Measurements from ENCODE around the gene SEC22C.

The SEC22C gene

DNA sequence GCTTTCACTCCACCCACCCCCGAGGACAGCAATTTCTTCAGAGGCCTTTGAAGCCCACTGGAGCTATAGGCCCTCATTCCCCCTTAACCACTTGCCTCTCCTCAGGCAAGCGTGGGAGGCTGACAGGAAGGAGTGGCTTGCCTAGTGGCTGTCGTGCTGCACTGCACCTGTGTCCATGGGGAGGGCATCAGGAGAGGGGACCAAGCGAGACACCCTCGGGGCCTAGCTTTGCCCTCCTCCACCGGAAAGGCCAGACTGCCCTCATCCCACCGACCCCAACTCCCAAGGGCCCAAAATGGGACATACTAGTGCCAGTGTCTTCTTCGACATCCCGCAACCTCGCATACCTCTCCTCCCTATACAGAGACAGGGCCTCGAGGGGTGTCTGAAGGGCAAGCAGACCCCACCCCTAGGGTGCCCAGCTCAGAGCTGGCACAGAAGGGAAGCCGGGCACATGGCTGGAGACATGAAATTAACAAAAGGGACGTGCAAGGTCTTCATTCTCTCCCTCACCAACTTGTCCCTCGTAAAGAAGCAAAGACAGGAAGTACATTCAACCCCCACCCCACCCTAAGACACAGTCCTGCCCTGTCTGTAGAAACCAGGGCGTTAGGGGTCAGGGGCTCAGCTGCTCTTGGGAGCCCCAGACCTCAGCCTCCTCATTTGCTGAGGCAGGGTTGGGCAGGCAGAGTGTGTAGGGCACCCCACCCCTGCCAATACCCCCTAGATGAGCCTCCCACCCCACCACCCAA is 55.0 kb downstream of the SEC22C start:
- Histone ChIP-seq H3K4me2 (ENCODE audit: low read length) (no peak overlapping the region), H3K27me3 (ENCODE audit: control insufficient read depth, insufficient read depth, low read length) (no peaks in the 10 kb centered on the region), H3K27ac (no peak overlapping the region), H3K9me3 (ENCODE audit: control insufficient read depth, low read length) (no peaks in the 10 kb centered on the region), H3K4me1 (no peaks in the 10 kb centered on the region), H3K9ac (no peak overlapping the region), H3K79me2 (no peaks in the 10 kb centered on the region), H2AFZ (no peak overlapping the region), H3K4me3 (ENCODE audit: low read depth, low read length) (no peak overlapping the region), H3K36me3 (ENCODE audit: control insufficient read depth, insufficient read depth, low read length) (no peaks in the 10 kb centered on the region)
- TF ChIP-seq CTCF (IDR thresholded peaks at IDR 0.05), result no peak

DNA sequence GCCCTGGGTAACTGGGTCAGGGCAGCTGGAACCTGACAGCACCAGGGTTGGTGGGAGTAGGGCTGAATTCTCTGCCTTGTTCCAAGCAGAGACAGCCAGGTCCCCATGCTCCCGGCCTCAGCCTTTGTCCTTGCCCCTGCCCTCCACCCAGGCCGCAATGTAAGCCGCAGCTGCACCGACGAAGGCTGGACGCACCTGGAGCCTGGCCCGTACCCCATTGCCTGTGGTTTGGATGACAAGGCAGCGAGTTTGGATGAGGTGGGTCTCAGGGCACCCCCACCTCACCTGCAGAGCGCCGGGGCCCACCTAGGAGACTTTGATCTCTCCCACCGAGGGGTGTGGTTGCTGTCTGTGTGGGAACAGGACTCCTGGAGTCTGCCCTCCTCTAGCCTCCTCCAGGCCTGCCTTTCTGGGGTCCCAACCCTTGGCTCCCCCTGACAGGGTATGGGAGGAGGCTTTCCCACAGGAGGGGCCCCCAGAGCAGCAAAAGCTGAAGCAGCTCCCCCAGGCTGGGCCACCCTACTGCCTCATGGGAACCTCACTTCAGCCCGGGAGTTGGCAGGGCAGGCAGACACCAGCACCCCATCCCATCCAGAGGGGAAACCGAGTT is 55.9 kb downstream of the SEC22C start:
- Histone ChIP-seq H3K9ac (no peak overlapping the region), H3K4me1 (no peaks in the 10 kb centered on the region), H3K4me2 (ENCODE audit: low read length) (no peak overlapping the region), H3K79me2 (no peaks in the 10 kb centered on the region), H3K27me3 (ENCODE audit: control insufficient read depth, insufficient read depth, low read length) (no peaks in the 10 kb centered on the region), H3K27ac (no peak overlapping the region), H3K36me3 (ENCODE audit: control insufficient read depth, insufficient read depth, low read length) (no peaks in the 10 kb centered on the region), H2AFZ (no peak overlapping the region), H3K4me3 (ENCODE audit: low read depth, low read length) (no peak overlapping the region), H3K9me3 (ENCODE audit: control insufficient read depth, low read length) (no peaks in the 10 kb centered on the region)
- TF ChIP-seq CTCF (IDR thresholded peaks at IDR 0.05), result no peak

DNA sequence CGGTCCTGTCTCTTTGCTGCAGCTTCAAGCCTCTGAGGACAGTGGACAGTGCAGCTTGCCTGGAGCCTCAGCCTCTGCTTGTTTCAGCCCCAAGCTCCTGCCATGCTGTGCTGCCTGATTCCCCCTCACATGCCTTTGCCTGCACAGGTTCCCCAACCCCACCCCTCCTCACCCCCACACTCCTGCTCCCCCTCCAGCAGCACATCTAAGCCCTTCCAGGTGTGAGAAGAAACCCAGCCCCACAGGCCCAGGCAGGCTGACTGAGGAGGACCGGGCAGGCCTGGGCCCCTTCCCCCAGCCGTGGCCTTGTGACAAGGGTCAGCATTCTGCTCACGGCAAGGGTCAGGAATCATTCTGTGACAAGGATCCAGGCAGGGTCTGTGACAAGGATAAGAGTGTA is 56.6 kb downstream of the SEC22C start:
- H3K27ac ChIP-seq, result no peak overlapping the region
- no peak for TF ChIP-seq CTCF (IDR thresholded peaks at IDR 0.05)

DNA sequence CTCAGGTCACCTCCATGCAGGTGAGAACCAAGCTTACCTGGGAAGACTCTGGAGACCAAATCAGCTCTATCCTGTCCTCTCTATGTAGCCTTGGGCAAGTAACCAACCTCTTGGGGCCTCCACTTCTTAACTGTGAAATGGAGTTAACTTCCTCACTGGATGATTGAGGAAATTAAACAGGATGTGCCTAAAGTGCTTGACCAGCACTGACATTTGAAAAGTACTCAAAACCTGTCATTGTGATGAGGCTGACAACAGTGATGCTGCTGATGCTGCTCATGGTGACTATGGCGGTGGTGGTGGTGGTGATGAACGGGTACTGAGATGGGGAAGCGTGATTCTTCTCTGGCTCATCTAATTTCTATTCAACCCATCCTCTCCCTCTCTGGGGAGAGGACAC is 57.0 kb downstream of the SEC22C start:
- no peak for TF ChIP-seq CTCF (IDR thresholded peaks at IDR 0.05)
- Histone ChIP-seq H3K36me3 (ENCODE audit: control insufficient read depth, insufficient read depth, low read length) (no peaks in the 10 kb centered on the region), H3K4me2 (ENCODE audit: low read length) (no peak overlapping the region), H2AFZ (no peak overlapping the region), H3K4me1 (no peaks in the 10 kb centered on the region), H3K79me2 (no peaks in the 10 kb centered on the region), H3K27me3 (ENCODE audit: control insufficient read depth, insufficient read depth, low read length) (no peaks in the 10 kb centered on the region), H3K9me3 (ENCODE audit: control insufficient read depth, low read length) (no peaks in the 10 kb centered on the region), H3K9ac (no peak overlapping the region), H3K4me3 (ENCODE audit: low read depth, low read length) (no peak overlapping the region), H3K27ac (no peak overlapping the region)

More for the DNA sequence above, 56.6 kb downstream of the SEC22C start:
- no peak overlapping the region for H3K9ac ChIP-seq
- H3K4me3 ChIP-seq (ENCODE audit: low read depth, low read length), result no peak overlapping the region
- H3K4me1 ChIP-seq, result no peaks in the 10 kb centered on the region
- no peaks in the 10 kb centered on the region for H3K36me3 ChIP-seq (ENCODE audit: control insufficient read depth, insufficient read depth, low read length)
- H3K79me2 ChIP-seq, result no peaks in the 10 kb centered on the region
- H3K27me3 ChIP-seq (ENCODE audit: control insufficient read depth, insufficient read depth, low read length), result no peaks in the 10 kb centered on the region
- no peak overlapping the region for H3K4me2 ChIP-seq (ENCODE audit: low read length)
- no peaks in the 10 kb centered on the region for H3K9me3 ChIP-seq (ENCODE audit: control insufficient read depth, low read length)
- H2AFZ ChIP-seq, result no peak overlapping the region

DNA sequence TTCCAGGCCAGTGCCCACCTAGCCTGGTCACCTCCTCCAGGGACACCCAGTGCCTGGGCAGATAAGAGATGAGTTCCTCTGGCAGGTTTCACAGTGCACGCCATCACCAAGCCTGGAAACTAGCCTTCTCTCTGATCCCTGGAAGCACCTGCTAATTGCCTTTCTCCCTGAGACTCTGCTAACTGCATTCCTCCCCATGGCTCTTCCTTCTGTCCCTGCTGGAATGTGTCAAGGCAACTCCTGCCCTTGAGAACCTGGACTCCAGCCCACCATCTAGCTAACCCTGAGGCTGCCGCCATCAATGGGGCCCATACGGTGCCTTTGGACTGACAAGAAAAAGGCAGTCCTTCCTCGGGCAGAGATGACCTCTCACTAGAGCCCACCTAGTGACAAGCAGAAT is 60.9 kb downstream of the SEC22C start:
- no peaks in the 10 kb centered on the region for H3K27me3 ChIP-seq (ENCODE audit: control insufficient read depth, insufficient read depth, low read length)
- no peak overlapping the region for H3K9ac ChIP-seq
- no peak overlapping the region for H3K4me2 ChIP-seq (ENCODE audit: low read length)
- no peak for TF ChIP-seq CTCF (IDR thresholded peaks at IDR 0.05)
- H3K79me2 ChIP-seq, result no peaks in the 10 kb centered on the region
- H3K4me1 ChIP-seq, result no peaks in the 10 kb centered on the region
- H3K36me3 ChIP-seq (ENCODE audit: control insufficient read depth, insufficient read depth, low read length), result no peaks in the 10 kb centered on the region
- H3K9me3 ChIP-seq (ENCODE audit: control insufficient read depth, low read length), result no peaks in the 10 kb centered on the region
- no peak overlapping the region for H3K4me3 ChIP-seq (ENCODE audit: low read depth, low read length)
- no peak overlapping the region for H3K27ac ChIP-seq
- H2AFZ ChIP-seq, result no peak overlapping the region

All from parathyroid adenoma (tissue), 2 donors.